ENCODE data around the gene CACNA1G.

The CACNA1G gene

GRCh38 chr17:50514936-50515702, 45.4 kb upstream of the CACNA1G start:
- Histone ChIP-seq H3K23ac (ENCODE audit: low read depth, low read length, poor library complexity) (no peak overlapping the region), H3K4ac (ENCODE audit: low read length) (no peak overlapping the region), H3K4me1 (ENCODE audit: control insufficient read depth in 2 of 2, insufficient read depth in 1 of 2, low read depth in 1 of 2, low read length in 2 of 2) (peaks cover 18% of the 10 kb centered on the region in 2 donors), H3K79me1 (ENCODE audit: low read depth, low read length) (no peaks in the 10 kb centered on the region), H3K4me2 (ENCODE audit: insufficient read depth, low read length, poor library complexity, severe bottlenecking) (no peak overlapping the region), H2BK5ac (ENCODE audit: low read length) (no peak overlapping the region), H2AK5ac (ENCODE audit: low read depth, low read length) (no peak overlapping the region), H2BK12ac (ENCODE audit: low read length) (no peak overlapping the region), H2BK15ac (ENCODE audit: low read length) (no peak overlapping the region), H2AFZ (ENCODE audit: low read length) (peak overlapping the region; percentile 38), H4K91ac (ENCODE audit: low read depth, low read length, poor library complexity) (no peak overlapping the region), H3K36me3 (replicated peaks in 1 of 2; ENCODE audit: control insufficient read depth in 2 of 2, insufficient read depth in 2 of 2, low read length in 2 of 2) (no peaks in the 10 kb centered on the region), H2BK120ac (ENCODE audit: low read depth, low read length) (peak overlapping the region; percentile 3), H3K18ac (ENCODE audit: low read length) (peak overlapping the region; percentile 5), H3K4me3 (ENCODE audit: low read length in 2 of 2) (no peak overlapping the region), H3K27ac (replicated peaks; ENCODE audit: low read length) (peak overlapping the region; percentile 79), H3K9ac (ENCODE audit: low read depth, low read length, poor library complexity) (no peak overlapping the region), H3K27me3 (ENCODE audit: control insufficient read depth in 3 of 3, insufficient read depth in 3 of 3, low read depth in 1 of 3, low read length in 3 of 3) (peaks cover 0 to 23% (median 0%) of the 10 kb centered on the region in 3 experiments), H3K9me3 (replicated peaks in 1 of 2; ENCODE audit: control insufficient read depth in 2 of 2, insufficient read depth in 1 of 2, low read depth in 1 of 2, low read length in 2 of 2) (no peaks in the 10 kb centered on the region), H4K8ac (ENCODE audit: low read depth, low read length) (no peak overlapping the region), H3K14ac (ENCODE audit: low read length) (no peak overlapping the region)
- no CpG with 5 or more reads among the region's 6 CpGs for WGBS, 2 donors (ENCODE audit: extremely low coverage in 2 of 2, insufficient read length in 2 of 2, insufficient replicate concordance in 1 of 2)
- DNase-seq (ENCODE audit: low spot score), result peak; percentile 56

GRCh38 chr17:50517011-50517410, 43.5 kb upstream of the CACNA1G start:
- Histone ChIP-seq H4K91ac (ENCODE audit: low read depth, low read length, poor library complexity) (no peak overlapping the region), H2AK5ac (ENCODE audit: low read depth, low read length) (no peak overlapping the region), H3K36me3 (replicated peaks in 1 of 2; ENCODE audit: control insufficient read depth in 2 of 2, insufficient read depth in 2 of 2, low read length in 2 of 2) (no peaks in the 10 kb centered on the region), H2BK5ac (ENCODE audit: low read length) (no peak overlapping the region), H3K27ac (replicated peaks; ENCODE audit: low read length) (no peak overlapping the region), H3K23ac (ENCODE audit: low read depth, low read length, poor library complexity) (no peak overlapping the region), H3K27me3 (ENCODE audit: control insufficient read depth in 3 of 3, insufficient read depth in 3 of 3, low read depth in 1 of 3, low read length in 3 of 3) (peaks cover 0 to 35% (median 0%) of the 10 kb centered on the region in 3 experiments), H3K4me3 (ENCODE audit: low read length in 2 of 2) (no peak overlapping the region), H2BK120ac (ENCODE audit: low read depth, low read length) (no peak overlapping the region), H3K4me1 (ENCODE audit: control insufficient read depth in 2 of 2, insufficient read depth in 1 of 2, low read depth in 1 of 2, low read length in 2 of 2) (peaks cover 11% of the 10 kb centered on the region in 2 donors), H3K18ac (ENCODE audit: low read length) (no peak overlapping the region), H4K8ac (ENCODE audit: low read depth, low read length) (no peak overlapping the region), H2AFZ (ENCODE audit: low read length) (no peak overlapping the region), H2BK12ac (ENCODE audit: low read length) (no peak overlapping the region), H3K9ac (ENCODE audit: low read depth, low read length, poor library complexity) (no peak overlapping the region), H3K4me2 (ENCODE audit: insufficient read depth, low read length, poor library complexity, severe bottlenecking) (no peak overlapping the region), H3K4ac (ENCODE audit: low read length) (no peak overlapping the region), H3K9me3 (replicated peaks in 1 of 2; ENCODE audit: control insufficient read depth in 2 of 2, insufficient read depth in 1 of 2, low read depth in 1 of 2, low read length in 2 of 2) (no peaks in the 10 kb centered on the region), H3K79me1 (ENCODE audit: low read depth, low read length) (no peaks in the 10 kb centered on the region), H3K14ac (ENCODE audit: low read length) (no peak overlapping the region), H2BK15ac (ENCODE audit: low read length) (no peak overlapping the region)
- no peak for DNase-seq (ENCODE audit: low spot score)
- no CpG with 5 or more reads among the region's 4 CpGs for WGBS, 2 donors (ENCODE audit: extremely low coverage in 2 of 2, insufficient read length in 2 of 2, insufficient replicate concordance in 1 of 2)

GRCh38 chr17:50517504-50518383, 42.8 kb upstream of the CACNA1G start:
- H3K23ac ChIP-seq (ENCODE audit: low read depth, low read length, poor library complexity), result no peak overlapping the region
- H2BK15ac ChIP-seq (ENCODE audit: low read length), result no peak overlapping the region
- H3K18ac ChIP-seq (ENCODE audit: low read length), result no peak overlapping the region
- peaks cover 0 to 35% (median 0%) of the 10 kb centered on the region in 3 experiments for H3K27me3 ChIP-seq (ENCODE audit: control insufficient read depth in 3 of 3, insufficient read depth in 3 of 3, low read depth in 1 of 3, low read length in 3 of 3)
- H3K36me3 ChIP-seq (replicated peaks in 1 of 2; ENCODE audit: control insufficient read depth in 2 of 2, insufficient read depth in 2 of 2, low read length in 2 of 2), result no peaks in the 10 kb centered on the region
- H2AFZ ChIP-seq (ENCODE audit: low read length), result peak overlapping the region; percentile 75
- H3K9ac ChIP-seq (ENCODE audit: low read depth, low read length, poor library complexity), result no peak overlapping the region
- H3K79me1 ChIP-seq (ENCODE audit: low read depth, low read length), result no peaks in the 10 kb centered on the region
- no peak overlapping the region for H3K27ac ChIP-seq (replicated peaks; ENCODE audit: low read length)
- H3K4ac ChIP-seq (ENCODE audit: low read length), result no peak overlapping the region
- no peak overlapping the region for H4K91ac ChIP-seq (ENCODE audit: low read depth, low read length, poor library complexity)
- no peak overlapping the region for H2BK12ac ChIP-seq (ENCODE audit: low read length)
- no peak overlapping the region for H3K4me3 ChIP-seq (ENCODE audit: low read length in 2 of 2)
- no peaks in the 10 kb centered on the region for H3K9me3 ChIP-seq (replicated peaks in 1 of 2; ENCODE audit: control insufficient read depth in 2 of 2, insufficient read depth in 1 of 2, low read depth in 1 of 2, low read length in 2 of 2)
- peaks cover 11% of the 10 kb centered on the region in 2 donors for H3K4me1 ChIP-seq (ENCODE audit: control insufficient read depth in 2 of 2, insufficient read depth in 1 of 2, low read depth in 1 of 2, low read length in 2 of 2)
- no peak overlapping the region for H2BK5ac ChIP-seq (ENCODE audit: low read length)
- no peak for DNase-seq (ENCODE audit: low spot score)
- H4K8ac ChIP-seq (ENCODE audit: low read depth, low read length), result no peak overlapping the region
- H2AK5ac ChIP-seq (ENCODE audit: low read depth, low read length), result no peak overlapping the region
- WGBS, 2 donors (ENCODE audit: extremely low coverage in 2 of 2, insufficient read length in 2 of 2, insufficient replicate concordance in 1 of 2), result no CpG with 5 or more reads among the region's 8 CpGs
- H2BK120ac ChIP-seq (ENCODE audit: low read depth, low read length), result peak overlapping the region; percentile 6
- H3K14ac ChIP-seq (ENCODE audit: low read length), result no peak overlapping the region
- no peak overlapping the region for H3K4me2 ChIP-seq (ENCODE audit: insufficient read depth, low read length, poor library complexity, severe bottlenecking)

Measured in neuronal stem cell (in vitro differentiated cells).